Endodermal cell (in vitro differentiated cells): Measurements from ENCODE around the gene KRT72. TPM values are rescaled to one million over a fixed set of nuclear protein-coding genes. Genes with fewer than 3 reads are reported as not detected.
A peak's percentile ranks its signal among the peaks of the same experiment; 100 is the strongest.

Experiments
- DNase-seq: peaks from one replicate; pipeline ENCODE4 v3.0.0-alpha.2; 2017
- H3K27ac ChIP-seq: 2 replicates; pipeline ENCODE4 v1.5.1; 2013; ENCODE audit warnings: mild to moderate bottlenecking, low read depth, low read length, moderate library complexity
- H3K27me3 ChIP-seq: 2 replicates; pipeline ENCODE4 v1.6.1; 2013; ENCODE audit warnings: mild to moderate bottlenecking, low read length, moderate library complexity; ENCODE audit not compliant: insufficient read depth, control insufficient read depth, poor library complexity, severe bottlenecking
- H3K36me3 ChIP-seq: 2 replicates; pipeline ENCODE4 v1.7.0; 2013; ENCODE audit warnings: mild to moderate bottlenecking, low read length, moderate library complexity; ENCODE audit not compliant: control insufficient read depth, insufficient read depth
- H3K4me1 ChIP-seq: one replicate; pipeline ENCODE4 v1.7.0; 2013; ENCODE audit warnings: low read length; ENCODE audit not compliant: control insufficient read depth, insufficient read depth
- H3K4me3 ChIP-seq: 2 replicates; pipeline ENCODE4 v1.5.1; 2013; ENCODE audit warnings: mild to moderate bottlenecking, low read length, moderate library complexity
- H3K9ac ChIP-seq: 2 replicates; pipeline ENCODE4 v1.6.1; 2013; ENCODE audit warnings: mild to moderate bottlenecking, low read length, moderate library complexity; ENCODE audit not compliant: poor library complexity, severe bottlenecking; ENCODE audit errors: extremely low read depth
- H3K9me3 ChIP-seq: 2 replicates; pipeline ENCODE4 v1.6.1; 2013; ENCODE audit warnings: mild to moderate bottlenecking, low read length, moderate library complexity; ENCODE audit not compliant: control insufficient read depth
- H3K27ac Mint-ChIP-seq: 2 replicates; pipeline ENCODE4 v1.8.0; 2020; ENCODE audit warnings: mixed read lengths
- H3K27me3 Mint-ChIP-seq: 2 replicates; pipeline ENCODE4 v1.8.0; 2021; ENCODE audit warnings: mild to moderate bottlenecking, mixed read lengths; ENCODE audit not compliant: insufficient read depth
- H3K36me3 Mint-ChIP-seq: 2 replicates; pipeline ENCODE4 v1.8.0; 2020; ENCODE audit warnings: low read depth, mixed read lengths
- H3K4me1 Mint-ChIP-seq: 2 replicates; pipeline ENCODE4 v1.8.0; 2020; ENCODE audit warnings: mixed read lengths
- H3K4me3 Mint-ChIP-seq: 2 replicates; pipeline ENCODE4 v1.8.0; 2020; ENCODE audit warnings: mild to moderate bottlenecking, moderate library complexity, mixed read lengths
- H3K9me3 Mint-ChIP-seq: 2 replicates; pipeline ENCODE4 v1.8.0; 2020; ENCODE audit warnings: mild to moderate bottlenecking, mixed read lengths
- WGBS, 2 experiments: methylation state at CpG; one replicate each; pipeline versions ENCODE4 v1.1.5 to v1.1.7; 2013; ENCODE audit warnings: missing lambda C conversion rate in 2 of 2, mixed read lengths in 1 of 2; ENCODE audit not compliant: insufficient coverage in 1 of 2, insufficient read length in 1 of 2; 5-methylcytosine and 5-hydroxymethylcytosine counted together
- total RNA-seq, 2 donors: library from RNA; stranded (reverse); fragmentation: NEBNext Ultra II Directional in 1 of 2; extraction: Animal tissue kit (Norgen Biotek cat#: 25700) in 1 of 2; gene quantifications; 2 replicates in 1 of 2; 3 replicates in 1 of 2; pipeline ENCODE4 v1.2.1, GENCODE V29; 2021
- TF ChIP-seq, protein P1 (sequence below): fragments of 200-600 bp; sonication (generic); conservative IDR thresholded peaks from 2 replicates; pipeline ENCODE4 v1.5.0; 2021; ENCODE audit warnings: antibody characterized with exemption, mild to moderate bottlenecking

The KRT72 gene
- total RNA-seq, 2 donors from 2014 or later = not detected

DNA sequence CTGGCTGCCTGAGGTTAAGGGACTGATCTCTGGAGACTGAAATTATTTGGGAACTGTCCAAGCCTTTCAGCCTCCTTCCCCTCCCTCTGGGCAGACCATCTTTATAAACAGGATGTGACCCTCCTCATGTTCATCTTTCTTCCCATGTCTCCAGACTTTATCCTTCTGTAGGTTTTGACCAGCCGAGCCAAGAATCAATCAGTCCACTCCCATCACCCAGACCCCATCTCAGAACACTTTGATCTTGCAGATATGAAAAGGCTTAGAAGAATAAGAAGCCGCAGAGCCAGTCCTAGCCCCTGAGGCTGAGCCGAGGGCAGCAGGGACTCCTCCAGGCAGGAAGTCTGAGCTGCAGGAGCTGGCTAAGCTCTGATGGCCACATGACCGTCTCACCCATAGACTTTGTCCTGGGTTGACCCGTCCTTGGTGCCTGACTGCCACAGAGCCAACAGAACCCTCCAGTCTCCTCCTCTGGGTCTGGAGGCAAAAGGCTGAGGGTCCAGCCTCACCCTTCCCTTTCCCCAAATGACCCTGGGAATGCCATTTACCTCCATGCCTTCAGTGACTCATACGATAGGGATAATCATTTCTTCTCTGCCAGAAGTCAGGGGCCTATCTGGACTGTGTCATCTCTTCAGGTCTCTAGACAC lies 49.9 kb downstream of the KRT72 start:
- WGBS, 2 experiments = 64 to 81% methylated on average over 3 to 6 of the region's 6 CpGs
- Mint-ChIP-seq H3K9me3 (no peaks in the 10 kb centered on the region), H3K27ac (no peak overlapping the region), H3K4me1 (peaks cover 16% of the 10 kb centered on the region), H3K36me3 (no peaks in the 10 kb centered on the region), H3K4me3 (no peak overlapping the region), H3K27me3 (peaks cover 11% of the 10 kb centered on the region)
- no peak overlapping the region for H3K4me3 ChIP-seq
- no peaks in the 10 kb centered on the region for H3K4me1 ChIP-seq
- no peaks in the 10 kb centered on the region for H3K9me3 ChIP-seq
- H3K27me3 ChIP-seq = peaks cover 8% of the 10 kb centered on the region
- H3K36me3 ChIP-seq = no peaks in the 10 kb centered on the region
- DNase-seq = no peak
- no peak overlapping the region for H3K27ac ChIP-seq
- no peak overlapping the region for H3K9ac ChIP-seq
- TF ChIP-seq, protein P1, sequence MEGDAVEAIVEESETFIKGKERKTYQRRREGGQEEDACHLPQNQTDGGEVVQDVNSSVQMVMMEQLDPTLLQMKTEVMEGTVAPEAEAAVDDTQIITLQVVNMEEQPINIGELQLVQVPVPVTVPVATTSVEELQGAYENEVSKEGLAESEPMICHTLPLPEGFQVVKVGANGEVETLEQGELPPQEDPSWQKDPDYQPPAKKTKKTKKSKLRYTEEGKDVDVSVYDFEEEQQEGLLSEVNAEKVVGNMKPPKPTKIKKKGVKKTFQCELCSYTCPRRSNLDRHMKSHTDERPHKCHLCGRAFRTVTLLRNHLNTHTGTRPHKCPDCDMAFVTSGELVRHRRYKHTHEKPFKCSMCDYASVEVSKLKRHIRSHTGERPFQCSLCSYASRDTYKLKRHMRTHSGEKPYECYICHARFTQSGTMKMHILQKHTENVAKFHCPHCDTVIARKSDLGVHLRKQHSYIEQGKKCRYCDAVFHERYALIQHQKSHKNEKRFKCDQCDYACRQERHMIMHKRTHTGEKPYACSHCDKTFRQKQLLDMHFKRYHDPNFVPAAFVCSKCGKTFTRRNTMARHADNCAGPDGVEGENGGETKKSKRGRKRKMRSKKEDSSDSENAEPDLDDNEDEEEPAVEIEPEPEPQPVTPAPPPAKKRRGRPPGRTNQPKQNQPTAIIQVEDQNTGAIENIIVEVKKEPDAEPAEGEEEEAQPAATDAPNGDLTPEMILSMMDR = no peak

DNA sequence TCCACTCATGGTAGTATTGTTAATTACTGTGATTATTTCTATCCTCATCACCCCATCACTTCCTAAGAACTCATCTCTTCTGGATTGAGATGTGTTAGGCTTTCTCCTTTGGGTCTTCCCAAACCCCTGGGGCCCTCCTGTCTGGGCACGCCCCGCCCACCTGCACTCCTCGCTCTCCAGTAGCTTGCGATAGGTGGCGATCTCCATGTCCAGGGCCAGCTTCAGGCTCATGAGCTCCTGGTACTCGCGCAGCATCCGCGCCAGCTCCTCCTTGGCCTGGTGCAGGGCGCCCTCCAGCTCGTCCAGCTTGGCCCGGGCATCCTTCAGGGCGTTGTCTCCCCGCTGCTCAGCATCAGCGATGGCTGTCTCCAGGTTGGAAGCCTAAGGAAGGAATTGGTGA lies 55.1 kb downstream of the KRT72 start:
- DNase-seq = peak; percentile 72
- TF ChIP-seq, protein P1 = peak; percentile 38
- H3K27ac Mint-ChIP-seq = no peak overlapping the region
- no peaks in the 10 kb centered on the region for H3K36me3 Mint-ChIP-seq
- H3K9me3 ChIP-seq = no peaks in the 10 kb centered on the region
- peaks cover 8% of the 10 kb centered on the region for H3K27me3 ChIP-seq
- peaks cover under 1% of the 10 kb centered on the region for H3K4me1 Mint-ChIP-seq
- H3K27ac ChIP-seq = no peak overlapping the region
- H3K4me3 Mint-ChIP-seq = no peak overlapping the region
- no peaks in the 10 kb centered on the region for H3K4me1 ChIP-seq
- H3K4me3 ChIP-seq = no peak overlapping the region
- H3K9me3 Mint-ChIP-seq = no peaks in the 10 kb centered on the region
- no peak overlapping the region for H3K9ac ChIP-seq
- 84 to 91% methylated on average over 7 to 15 of the region's 15 CpGs for WGBS, 2 experiments
- H3K36me3 ChIP-seq = no peaks in the 10 kb centered on the region
- peaks cover 6% of the 10 kb centered on the region for H3K27me3 Mint-ChIP-seq

DNA sequence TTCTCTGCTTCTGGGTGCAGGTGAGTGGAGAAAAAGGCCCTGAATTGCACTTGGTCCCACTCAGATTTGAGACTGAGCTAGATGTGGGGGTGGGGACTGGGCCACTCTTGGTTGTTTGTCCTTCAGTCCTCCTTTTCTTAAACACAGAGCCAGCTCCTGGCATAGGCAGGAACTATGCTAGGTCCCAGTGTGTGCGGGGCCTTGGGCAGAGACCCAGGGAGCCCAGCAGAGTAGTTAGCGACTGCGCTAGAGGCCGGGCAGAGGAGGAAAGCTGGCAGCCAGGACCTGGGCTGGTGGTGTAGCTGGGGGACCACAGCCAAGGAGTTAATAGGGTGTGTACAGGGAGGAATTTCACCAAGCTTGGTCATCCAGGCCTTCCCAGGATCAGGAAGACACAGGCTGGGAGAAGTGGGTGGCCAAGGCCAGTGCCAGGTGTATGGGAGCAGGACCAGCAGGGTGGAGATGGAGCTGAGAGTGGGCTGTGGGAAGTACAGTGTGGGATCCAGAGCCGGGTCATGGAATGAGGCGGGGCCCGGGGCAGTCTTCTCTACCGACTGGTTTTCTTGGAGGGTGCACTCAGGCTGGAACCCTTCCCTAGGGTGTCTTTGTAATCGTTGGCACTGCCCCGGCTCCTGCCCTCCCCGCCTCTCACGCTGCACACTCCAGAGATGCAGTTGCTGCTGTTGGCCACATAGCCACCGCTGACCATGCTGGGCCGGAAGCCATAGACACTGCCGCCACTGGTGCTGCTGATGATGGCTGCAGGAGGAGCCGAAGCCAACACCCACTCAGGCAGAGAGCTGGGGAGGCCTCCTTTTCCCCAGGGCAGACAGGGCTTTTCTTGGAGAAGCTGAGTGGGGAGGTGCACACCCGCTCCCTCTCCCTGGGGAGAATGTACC lies 57.0 kb downstream of the KRT72 start:
- Histone ChIP-seq H3K9me3 (no peaks in the 10 kb centered on the region), H3K27me3 (peaks cover 3% of the 10 kb centered on the region), H3K4me1 (no peaks in the 10 kb centered on the region), H3K36me3 (no peaks in the 10 kb centered on the region), H3K27ac (no peak overlapping the region), H3K9ac (no peak overlapping the region), H3K4me3 (no peak overlapping the region)
- Mint-ChIP-seq H3K36me3 (no peaks in the 10 kb centered on the region), H3K4me1 (no peaks in the 10 kb centered on the region), H3K27ac (no peak overlapping the region), H3K4me3 (no peak overlapping the region), H3K27me3 (peaks cover 5% of the 10 kb centered on the region), H3K9me3 (no peaks in the 10 kb centered on the region)
- TF ChIP-seq, protein P1 = peak; percentile 33
- DNase-seq = peak; percentile 74
- WGBS, 2 experiments = 90 to 92% methylated on average over 9 to 17 of the region's 17 CpGs
